SU-DHL-6 (cell line): Measurements from ENCODE around the gene BRI3.

ENCODE experiments used
- EZH2phosphoT487 ChIP-seq: fragments of 200-600 bp; sonication (generic), shearing (Covaris generic); conservative IDR thresholded peaks from 2 replicates; pipeline ENCODE4 v1.6.1; 2018; ENCODE audit warnings: mild to moderate bottlenecking, antibody characterized with exemption, low read length, moderate library complexity, mixed read lengths
- TF ChIP-seq, protein P1 (sequence below): fragments of 200-600 bp; sonication (generic); IDR thresholded peaks from one replicate; pipeline ENCODE4 v1.5.1; 2017; ENCODE audit warnings: antibody characterized with exemption, mild to moderate bottlenecking, low read length, moderate library complexity; ENCODE audit not compliant: insufficient read depth, poor library complexity, severe bottlenecking

DNA sequence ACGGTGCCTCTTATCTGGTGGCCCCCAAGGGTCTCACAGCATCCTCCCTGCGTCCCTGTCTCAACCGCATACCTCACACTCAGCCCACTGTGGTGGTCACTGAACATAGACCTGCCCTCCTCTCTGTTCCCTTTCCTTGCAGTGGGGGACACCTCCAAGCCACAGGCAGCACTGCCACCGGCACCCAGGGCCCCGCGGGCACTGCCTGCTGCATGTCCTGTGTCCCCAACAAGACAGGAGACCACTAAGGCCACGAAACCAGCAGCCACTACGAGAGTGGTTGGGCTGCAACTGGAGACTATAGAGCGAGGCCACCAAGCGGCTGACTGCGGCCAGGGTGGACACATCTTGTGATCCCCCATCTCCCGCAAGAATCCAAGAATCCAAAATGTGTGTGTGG lies 15.3 kb downstream of the BRI3 start:
- TF ChIP-seq, protein P1, sequence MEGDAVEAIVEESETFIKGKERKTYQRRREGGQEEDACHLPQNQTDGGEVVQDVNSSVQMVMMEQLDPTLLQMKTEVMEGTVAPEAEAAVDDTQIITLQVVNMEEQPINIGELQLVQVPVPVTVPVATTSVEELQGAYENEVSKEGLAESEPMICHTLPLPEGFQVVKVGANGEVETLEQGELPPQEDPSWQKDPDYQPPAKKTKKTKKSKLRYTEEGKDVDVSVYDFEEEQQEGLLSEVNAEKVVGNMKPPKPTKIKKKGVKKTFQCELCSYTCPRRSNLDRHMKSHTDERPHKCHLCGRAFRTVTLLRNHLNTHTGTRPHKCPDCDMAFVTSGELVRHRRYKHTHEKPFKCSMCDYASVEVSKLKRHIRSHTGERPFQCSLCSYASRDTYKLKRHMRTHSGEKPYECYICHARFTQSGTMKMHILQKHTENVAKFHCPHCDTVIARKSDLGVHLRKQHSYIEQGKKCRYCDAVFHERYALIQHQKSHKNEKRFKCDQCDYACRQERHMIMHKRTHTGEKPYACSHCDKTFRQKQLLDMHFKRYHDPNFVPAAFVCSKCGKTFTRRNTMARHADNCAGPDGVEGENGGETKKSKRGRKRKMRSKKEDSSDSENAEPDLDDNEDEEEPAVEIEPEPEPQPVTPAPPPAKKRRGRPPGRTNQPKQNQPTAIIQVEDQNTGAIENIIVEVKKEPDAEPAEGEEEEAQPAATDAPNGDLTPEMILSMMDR: no peak
- no peak for TF ChIP-seq EZH2phosphoT487
